Endothelial cell of umbilical vein (primary cell): ENCODE data around the gene SLC31A2. TPM values are rescaled to one million over a fixed set of nuclear protein-coding genes. Genes with fewer than 3 reads are reported as not detected.

Source experiments
- BruUV-seq: library from RNA; stranded (reverse); fragments of 400-500 nt; replicated peaks from 2 replicates; lab custom pipeline; 2021; lab: Mats Ljungman, UMichigan
- CTCF ChIA-PET: fragments of 300-600, 350-600 bp; sonication (Branson Sonifier 250); formaldehyde crosslinking; loops from one replicate; lab custom pipeline; 2021; ENCODE audit warnings: antibody characterized with exemption, inconsistent platforms; lab: Charles Lee
- POLR2A ChIA-PET: fragments of 300-600, 350-600 bp; sonication (Branson Sonifier 250); formaldehyde crosslinking; loops from one replicate; lab custom pipeline; 2021; ENCODE audit warnings: antibody characterized with exemption, inconsistent platforms; lab: Charles Lee
- DNase-seq: peaks from one replicate; pipeline ENCODE4 v3.0.0-alpha.2; 2011; ENCODE audit warnings: low read depth, low spot score
- FAIRE-seq: peaks from 2 replicates; lab custom pipeline; 2011; peaks lifted over from hg19 to GRCh38; lab: Jason Lieb, UNC
- H2AFZ ChIP-seq: 2 replicates; pipeline ENCODE4 v1.6.0; 2012; ENCODE audit warnings: low read depth, low read length, control low read depth, inconsistent platforms
- H3K27ac ChIP-seq: 2 replicates; pipeline ENCODE4 v1.5.1; 2011; ENCODE audit warnings: low read depth, mild to moderate bottlenecking, control low read depth, low read length, moderate library complexity; ENCODE audit not compliant: insufficient read depth
- H3K27me3 ChIP-seq, 2 experiments: 2 replicates each; pipeline versions ENCODE4 v1.6.0 to v1.6.1; 2011; ENCODE audit warnings: low read length in 2 of 2, mixed read lengths in 1 of 2; ENCODE audit not compliant: control insufficient read depth in 2 of 2, insufficient read depth in 2 of 2
- H3K36me3 ChIP-seq, 2 experiments: 2 replicates in 1 of 2; 3 replicates in 1 of 2; pipeline ENCODE4 v1.5.1; 2011; ENCODE audit warnings: low read length in 2 of 2, mild to moderate bottlenecking in 1 of 2, moderate library complexity in 1 of 2; ENCODE audit not compliant: control insufficient read depth in 2 of 2, insufficient read depth in 2 of 2; ENCODE audit errors: extremely low read depth in 1 of 2
- H3K4me1 ChIP-seq: 3 replicates; pipeline ENCODE4 v1.5.1; 2011; ENCODE audit warnings: mild to moderate bottlenecking, low read length; ENCODE audit not compliant: control insufficient read depth, insufficient read depth; ENCODE audit errors: extremely low read depth
- H3K4me2 ChIP-seq: 2 replicates; pipeline ENCODE4 v1.6.1; 2011; ENCODE audit warnings: low read length, control low read depth, mixed read lengths; ENCODE audit not compliant: insufficient read depth
- H3K4me3 ChIP-seq, 3 experiments: fragments of 200-600 bp in 1 of 3; sonication (generic), shearing (Covaris generic) in 1 of 3; replicated peaks in 1 of 3; 2 replicates each; pipeline ENCODE4 v1.5.1; 2011 to 2016; ENCODE audit warnings: control low read depth in 3 of 3, low read length in 3 of 3, mild to moderate bottlenecking in 2 of 3, inconsistent platforms in 1 of 3, low read depth in 1 of 3, moderate library complexity in 1 of 3; ENCODE audit not compliant: insufficient read depth in 1 of 3
- H3K79me2 ChIP-seq: 2 replicates; pipeline ENCODE4 v1.6.0; 2012; ENCODE audit warnings: low read length, inconsistent platforms; ENCODE audit not compliant: control insufficient read depth, insufficient read depth
- H3K9ac ChIP-seq: replicated peaks from 2 replicates; pipeline ENCODE3; 2011; ENCODE audit warnings: low read length, control low read depth; ENCODE audit not compliant: insufficient read depth; ENCODE audit errors: extremely low read depth
- H3K9me1 ChIP-seq: replicated peaks from 3 replicates; pipeline ENCODE4 v1.6.0; 2011; ENCODE audit warnings: mild to moderate bottlenecking, low read length; ENCODE audit not compliant: control insufficient read depth, insufficient read depth; ENCODE audit errors: extremely low read depth
- H3K9me3 ChIP-seq: replicated peaks from 2 replicates; pipeline ENCODE4 v1.5.1; 2012; ENCODE audit warnings: low read length, inconsistent platforms; ENCODE audit not compliant: control insufficient read depth, insufficient read depth
- H4K20me1 ChIP-seq: replicated peaks from 2 replicates; pipeline ENCODE3; 2011; ENCODE audit warnings: mild to moderate bottlenecking, low read length; ENCODE audit not compliant: control insufficient read depth, insufficient read depth; ENCODE audit errors: extremely low read depth
- EZH2 ChIP-seq: IDR thresholded peaks from 2 replicates; pipeline ENCODE4 v1.6.1; 2012; ENCODE audit warnings: borderline replicate concordance, low read depth, mild to moderate bottlenecking, moderate library complexity, low read length, inconsistent platforms; ENCODE audit not compliant: severe bottlenecking
- FOS ChIP-seq: IDR thresholded peaks from 2 replicates; pipeline ENCODE4 v1.6.1; 2011; ENCODE audit warnings: mild to moderate bottlenecking, low read length, moderate library complexity, borderline replicate concordance; ENCODE audit not compliant: insufficient read depth
- GATA2 ChIP-seq: IDR thresholded peaks from 2 replicates; pipeline ENCODE4 v1.7.0; 2011; ENCODE audit warnings: low read depth, mild to moderate bottlenecking, moderate library complexity, mixed read lengths, low read length; ENCODE audit not compliant: insufficient read length, insufficient read depth
- JUN ChIP-seq: IDR thresholded peaks from 2 replicates; pipeline ENCODE4 v1.6.1; 2011; ENCODE audit warnings: borderline replicate concordance, low read depth; ENCODE audit not compliant: insufficient read length, insufficient read depth
- MYC ChIP-seq: IDR thresholded peaks from one replicate; pipeline ENCODE4 v1.6.1; 2011; ENCODE audit warnings: mild to moderate bottlenecking, low read depth, low read length
- POLR2A ChIP-seq: IDR thresholded peaks from 2 replicates; pipeline ENCODE4 v1.6.1; 2012; ENCODE audit warnings: low read depth, mild to moderate bottlenecking, control low read depth, low read length
- POLR2AphosphoS5 ChIP-seq: IDR thresholded peaks from 2 replicates; pipeline ENCODE4 v1.6.1; 2012; ENCODE audit warnings: low read depth, mild to moderate bottlenecking, control low read depth, low read length, moderate library complexity; ENCODE audit not compliant: insufficient read depth
- dilution Hi-C: fragments of 300-500 bp; cut with MboI; formaldehyde crosslinking; loops from one replicate; pipeline ENCODE4 v1.15.0; 2019; ENCODE audit warnings: low sequenced_read_pairs; ENCODE audit not compliant: extremely low pct_ligation_motif_present
- intact Hi-C: fragments of 100-400 bp; cut with micrococcal nuclease; formaldehyde crosslinking; loops from one replicate; pipeline ENCODE4 v1.10.0; 2022
- polyA plus RNA-seq, 4 experiments: library from polyadenylated mRNA; depleted of rRNA in 3 of 4; stranded (reverse) in 3 of 4; unstranded in 1 of 4; fragments of >200 nt; gene quantifications; 2 replicates each; pipeline versions ENCODE4 v1.2.1 to v1.2.3, GENCODE V29; 2011 to 2012; ENCODE audit warnings: missing spikeins in 1 of 4
- total RNA-seq: library from RNA; stranded (reverse); gene quantifications from 2 replicates; pipeline ENCODE4 v1.2.3, GENCODE V29; 2021
- TF ChIP-seq, protein P1 (sequence below): IDR thresholded peaks from 2 replicates; pipeline ENCODE4 v1.6.1; 2011; ENCODE audit not compliant: insufficient read depth, insufficient read length
- TF ChIP-seq, protein P2 (sequence below), 2 donors: IDR thresholded peaks; 1 replicate in 1 of 2; 2 replicates in 1 of 2; pipeline ENCODE4 v1.5.1; 2011; ENCODE audit warnings: low read length in 2 of 2, mild to moderate bottlenecking in 2 of 2, moderate library complexity in 2 of 2, control low read depth in 1 of 2, inconsistent platforms in 1 of 2, low read depth in 1 of 2; ENCODE audit not compliant: insufficient read depth in 1 of 2; ENCODE audit errors: extremely low read depth in 1 of 2

Gene SLC31A2
- total and polyA plus RNA-seq, 2 donors (not counting 3 experiments of a cell fraction or from before 2014, with no cell fraction given), result 3.7 to 9.8 TPM

DNA sequence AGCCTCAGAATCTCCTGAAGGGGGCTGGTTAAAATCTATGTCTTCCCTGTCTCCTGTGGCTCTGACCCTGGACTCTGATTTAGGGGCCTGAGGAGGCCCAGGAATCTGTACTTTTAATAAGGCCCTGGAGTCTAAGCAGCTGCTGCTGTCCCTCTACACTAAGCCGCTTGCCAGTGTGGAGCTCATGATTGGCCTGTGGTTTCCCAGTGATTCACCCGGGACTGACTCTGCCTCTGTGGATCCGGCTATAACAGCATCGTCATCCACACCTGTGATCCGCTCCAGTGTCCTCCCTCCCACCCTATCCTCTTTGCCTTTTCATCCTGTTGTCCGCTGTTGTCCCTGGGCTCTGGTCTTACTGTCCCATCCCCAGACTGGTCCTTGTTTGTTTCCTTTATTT lies 3.7 kb downstream of the SLC31A2 start:
- no peaks in the 10 kb centered on the region for H3K79me2 ChIP-seq
- H2AFZ ChIP-seq, result no peak overlapping the region
- FAIRE-seq (no peak), DNase-seq (no peak)
- H3K4me1 ChIP-seq, result no peaks in the 10 kb centered on the region
- no peaks in the 10 kb centered on the region for H3K36me3 ChIP-seq
- H3K4me3 ChIP-seq, result no peak overlapping the region
- H3K9me3 ChIP-seq, result no peaks in the 10 kb centered on the region
- ChIA-PET POLR2A (no interaction called here), CTCF (no interaction called here)
- H3K9me1 ChIP-seq, result no peaks in the 10 kb centered on the region
- no peaks in the 10 kb centered on the region for H4K20me1 ChIP-seq
- no peak overlapping the region for H3K4me2 ChIP-seq
- H3K9ac ChIP-seq, result no peak overlapping the region
- no TSS peak for BruUV-seq
- TF ChIP-seq POLR2A, result no peak
- TF ChIP-seq FOS, result no peak
- TF ChIP-seq JUN, result no peak
- TF ChIP-seq MYC, result no peak
- TF ChIP-seq POLR2AphosphoS5, result no peak
- no peak for TF ChIP-seq GATA2
- no peak for TF ChIP-seq EZH2
- TF ChIP-seq, protein P1, sequence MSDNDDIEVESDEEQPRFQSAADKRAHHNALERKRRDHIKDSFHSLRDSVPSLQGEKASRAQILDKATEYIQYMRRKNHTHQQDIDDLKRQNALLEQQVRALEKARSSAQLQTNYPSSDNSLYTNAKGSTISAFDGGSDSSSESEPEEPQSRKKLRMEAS, result no peak
- TF ChIP-seq, protein P2, sequence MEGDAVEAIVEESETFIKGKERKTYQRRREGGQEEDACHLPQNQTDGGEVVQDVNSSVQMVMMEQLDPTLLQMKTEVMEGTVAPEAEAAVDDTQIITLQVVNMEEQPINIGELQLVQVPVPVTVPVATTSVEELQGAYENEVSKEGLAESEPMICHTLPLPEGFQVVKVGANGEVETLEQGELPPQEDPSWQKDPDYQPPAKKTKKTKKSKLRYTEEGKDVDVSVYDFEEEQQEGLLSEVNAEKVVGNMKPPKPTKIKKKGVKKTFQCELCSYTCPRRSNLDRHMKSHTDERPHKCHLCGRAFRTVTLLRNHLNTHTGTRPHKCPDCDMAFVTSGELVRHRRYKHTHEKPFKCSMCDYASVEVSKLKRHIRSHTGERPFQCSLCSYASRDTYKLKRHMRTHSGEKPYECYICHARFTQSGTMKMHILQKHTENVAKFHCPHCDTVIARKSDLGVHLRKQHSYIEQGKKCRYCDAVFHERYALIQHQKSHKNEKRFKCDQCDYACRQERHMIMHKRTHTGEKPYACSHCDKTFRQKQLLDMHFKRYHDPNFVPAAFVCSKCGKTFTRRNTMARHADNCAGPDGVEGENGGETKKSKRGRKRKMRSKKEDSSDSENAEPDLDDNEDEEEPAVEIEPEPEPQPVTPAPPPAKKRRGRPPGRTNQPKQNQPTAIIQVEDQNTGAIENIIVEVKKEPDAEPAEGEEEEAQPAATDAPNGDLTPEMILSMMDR (IDR thresholded peaks at IDR 0.05; ENCODE audit: extremely low read depth in 1 of 2, insufficient read depth in 1 of 2, low read depth in 1 of 2, low read length in 2 of 2), result no peak
- intact Hi-C loops, result loop anchor here (10.0 kb wide), 1 partner anchor 100 kb away; the partner anchor contains the start of gene ZFP37
- no peak overlapping the region for H3K27ac ChIP-seq
- dilution Hi-C loops, result no loop called here
- no peaks in the 10 kb centered on the region for H3K27me3 ChIP-seq
